Nephron (organoid): ENCODE measurements around the gene PROB1.
"Not testable (repeated sequence)": the region's sequence is repeated elsewhere in the genome, so short reads cannot be mapped to it uniquely, and the experiment has no call there.

Experiments
- H3K27ac Mint-ChIP-seq, 3 experiments: 2 replicates each; pipeline ENCODE4 v1.8.0; 2020; ENCODE audit warnings: mixed read lengths in 3 of 3, mild to moderate bottlenecking in 2 of 3, moderate library complexity in 1 of 3
- H3K27me3 Mint-ChIP-seq: 2 replicates; pipeline ENCODE4 v1.8.0; 2021; ENCODE audit warnings: low read depth, mild to moderate bottlenecking, moderate library complexity, mixed read lengths
- H3K36me3 Mint-ChIP-seq: 2 replicates; pipeline ENCODE4 v1.8.0; 2020; ENCODE audit warnings: low read depth, mixed read lengths
- H3K4me1 Mint-ChIP-seq: 2 replicates; pipeline ENCODE4 v1.8.0; 2020; ENCODE audit warnings: mixed read lengths
- H3K4me3 Mint-ChIP-seq, 3 experiments: 2 replicates each; pipeline ENCODE4 v1.8.0; 2020; ENCODE audit warnings: mild to moderate bottlenecking in 3 of 3, mixed read lengths in 3 of 3, moderate library complexity in 2 of 3
- H3K9me3 Mint-ChIP-seq: 2 replicates; pipeline ENCODE4 v1.8.0; 2020; ENCODE audit warnings: mixed read lengths
- TF ChIP-seq, protein P1 (sequence below), 3 experiments: fragments of 200-600 bp; sonication (generic); IDR thresholded peaks; one replicate each; pipeline ENCODE4 v1.5.0; 2021; ENCODE audit warnings: antibody characterized with exemption in 3 of 3; ENCODE audit not compliant: unreplicated experiment in 3 of 3

Gene PROB1, protein sequence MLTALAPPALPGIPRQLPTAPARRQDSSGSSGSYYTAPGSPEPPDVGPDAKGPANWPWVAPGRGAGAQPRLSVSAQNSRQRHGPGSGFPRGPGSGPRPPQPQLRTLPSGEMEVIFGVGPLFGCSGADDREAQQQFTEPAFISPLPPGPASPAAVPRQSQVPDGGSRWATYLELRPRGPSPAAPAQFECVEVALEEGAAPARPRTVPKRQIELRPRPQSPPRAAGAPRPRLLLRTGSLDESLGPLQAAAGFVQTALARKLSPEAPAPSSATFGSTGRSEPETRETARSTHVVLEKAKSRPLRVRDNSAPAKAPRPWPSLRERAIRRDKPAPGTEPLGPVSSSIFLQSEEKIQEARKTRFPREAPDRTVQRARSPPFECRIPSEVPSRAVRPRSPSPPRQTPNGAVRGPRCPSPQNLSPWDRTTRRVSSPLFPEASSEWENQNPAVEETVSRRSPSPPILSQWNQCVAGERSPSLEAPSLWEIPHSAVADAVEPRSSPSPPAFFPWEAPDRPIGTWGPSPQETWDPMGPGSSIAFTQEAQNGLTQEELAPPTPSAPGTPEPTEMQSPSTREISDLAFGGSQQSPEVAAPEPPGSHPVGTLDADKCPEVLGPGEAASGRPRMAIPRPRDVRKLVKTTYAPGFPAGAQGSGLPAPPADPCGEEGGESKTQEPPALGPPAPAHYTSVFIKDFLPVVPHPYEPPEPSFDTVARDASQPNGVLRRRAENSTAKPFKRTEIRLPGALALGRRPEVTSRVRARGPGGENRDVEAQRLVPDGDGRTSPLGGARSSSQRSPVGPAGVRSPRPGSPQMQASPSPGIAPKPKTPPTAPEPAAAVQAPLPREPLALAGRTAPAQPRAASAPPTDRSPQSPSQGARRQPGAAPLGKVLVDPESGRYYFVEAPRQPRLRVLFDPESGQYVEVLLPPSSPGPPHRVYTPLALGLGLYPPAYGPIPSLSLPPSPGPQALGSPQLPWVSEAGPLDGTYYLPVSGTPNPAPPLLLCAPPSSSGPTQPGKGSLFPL

DNA sequence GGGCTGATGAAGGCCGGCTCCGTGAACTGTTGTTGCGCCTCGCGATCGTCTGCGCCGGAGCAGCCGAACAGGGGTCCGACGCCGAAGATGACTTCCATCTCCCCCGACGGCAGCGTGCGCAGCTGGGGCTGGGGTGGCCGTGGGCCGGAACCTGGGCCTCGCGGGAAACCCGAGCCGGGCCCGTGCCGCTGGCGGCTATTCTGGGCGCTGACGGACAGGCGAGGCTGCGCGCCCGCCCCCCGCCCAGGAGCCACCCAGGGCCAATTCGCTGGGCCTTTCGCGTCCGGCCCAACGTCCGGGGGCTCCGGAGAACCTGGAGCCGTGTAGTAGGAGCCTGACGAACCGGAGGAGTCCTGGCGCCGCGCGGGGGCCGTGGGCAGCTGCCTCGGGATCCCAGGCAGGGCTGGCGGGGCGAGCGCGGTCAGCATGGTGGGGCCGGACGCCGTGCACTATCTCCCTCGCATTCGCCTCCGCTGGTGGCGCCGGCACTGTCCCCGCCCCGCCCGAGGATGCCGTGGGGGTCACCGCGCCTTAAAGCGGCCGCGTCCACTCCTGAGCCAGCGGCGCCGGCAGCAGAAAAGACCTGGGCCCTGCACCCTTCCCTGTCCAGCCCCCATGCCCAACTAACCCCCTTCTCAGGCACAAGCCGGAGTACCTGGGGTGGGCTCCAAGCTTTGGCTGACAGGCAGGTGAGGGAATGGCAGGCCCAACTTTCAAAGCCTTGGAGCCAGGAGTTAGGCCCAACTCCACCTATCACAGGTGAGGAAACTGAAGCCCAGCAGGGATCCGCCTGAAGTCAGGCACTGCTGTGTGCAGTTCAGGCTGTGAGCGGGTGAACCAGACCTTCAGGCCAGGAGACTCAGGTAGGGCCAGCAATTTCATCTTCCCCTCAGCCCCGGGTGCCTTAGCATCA is at the start of gene PROB1:
Gene PROB1 (minus strand): TSS at position 451 of the 913 bp plus-strand sequence. CDS start 23 bp downstream, at position 428.
- TF ChIP-seq, protein P1, sequence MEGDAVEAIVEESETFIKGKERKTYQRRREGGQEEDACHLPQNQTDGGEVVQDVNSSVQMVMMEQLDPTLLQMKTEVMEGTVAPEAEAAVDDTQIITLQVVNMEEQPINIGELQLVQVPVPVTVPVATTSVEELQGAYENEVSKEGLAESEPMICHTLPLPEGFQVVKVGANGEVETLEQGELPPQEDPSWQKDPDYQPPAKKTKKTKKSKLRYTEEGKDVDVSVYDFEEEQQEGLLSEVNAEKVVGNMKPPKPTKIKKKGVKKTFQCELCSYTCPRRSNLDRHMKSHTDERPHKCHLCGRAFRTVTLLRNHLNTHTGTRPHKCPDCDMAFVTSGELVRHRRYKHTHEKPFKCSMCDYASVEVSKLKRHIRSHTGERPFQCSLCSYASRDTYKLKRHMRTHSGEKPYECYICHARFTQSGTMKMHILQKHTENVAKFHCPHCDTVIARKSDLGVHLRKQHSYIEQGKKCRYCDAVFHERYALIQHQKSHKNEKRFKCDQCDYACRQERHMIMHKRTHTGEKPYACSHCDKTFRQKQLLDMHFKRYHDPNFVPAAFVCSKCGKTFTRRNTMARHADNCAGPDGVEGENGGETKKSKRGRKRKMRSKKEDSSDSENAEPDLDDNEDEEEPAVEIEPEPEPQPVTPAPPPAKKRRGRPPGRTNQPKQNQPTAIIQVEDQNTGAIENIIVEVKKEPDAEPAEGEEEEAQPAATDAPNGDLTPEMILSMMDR (IDR thresholded peaks at IDR 0.05; ENCODE audit: unreplicated experiment in 3 of 3) = no peak
- Mint-ChIP-seq H3K27ac (no peak within 1 kb of the TSS), H3K9me3 (no peaks in the 10 kb centered on the region), H3K27me3 (peaks cover 38% of the 10 kb centered on the region), H3K4me3 (peak within 1 kb of the TSS; percentile 82 to 89 (median 85)), H3K4me1 (peaks cover 29% of the 10 kb centered on the region), H3K36me3 (peaks cover 10% of the 10 kb centered on the region)

DNA sequence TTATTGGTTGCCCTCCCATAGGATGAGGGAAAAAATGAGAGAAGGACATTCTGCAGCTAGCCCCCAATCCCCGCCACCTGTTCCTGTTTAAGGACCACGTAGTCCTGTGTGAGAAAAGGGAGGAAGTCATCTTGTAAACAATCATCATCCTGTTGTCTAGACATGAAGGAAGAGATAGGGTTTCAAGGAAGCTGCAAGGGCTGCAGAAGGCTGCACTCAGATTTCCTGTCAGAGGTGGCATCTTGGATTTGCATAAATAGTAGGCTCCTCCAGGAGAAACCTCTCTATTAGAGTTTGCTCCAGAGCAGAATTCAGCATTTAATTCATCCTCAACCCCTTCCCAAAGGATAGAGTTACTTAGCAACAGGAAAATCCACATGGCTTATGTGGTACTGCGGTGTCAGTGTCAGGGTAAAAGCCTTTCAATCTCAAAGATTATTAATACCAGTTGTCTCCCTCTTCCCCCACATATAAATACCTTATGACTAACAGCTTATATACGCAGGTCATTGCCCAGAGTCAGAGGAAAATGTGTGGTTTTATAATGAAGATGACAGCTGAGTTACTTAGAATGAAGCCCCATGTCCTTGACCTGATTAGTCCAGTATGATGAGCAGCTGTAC is 49.0 kb upstream of the PROB1 start:
- no peaks in the 10 kb centered on the region for H3K9me3 Mint-ChIP-seq
- H3K36me3 Mint-ChIP-seq = no peaks in the 10 kb centered on the region
- peak overlapping the region; percentile 50 to 80 (median 65) for H3K27ac Mint-ChIP-seq
- TF ChIP-seq, protein P1 (IDR thresholded peaks at IDR 0.05; ENCODE audit: unreplicated experiment in 3 of 3) = no peak
- H3K4me3 Mint-ChIP-seq = peak overlapping the region in 1 of 3 experiments; percentile 37
- H3K27me3 Mint-ChIP-seq = peaks cover 6% of the 10 kb centered on the region
- peaks cover 42% of the 10 kb centered on the region for H3K4me1 Mint-ChIP-seq

DNA sequence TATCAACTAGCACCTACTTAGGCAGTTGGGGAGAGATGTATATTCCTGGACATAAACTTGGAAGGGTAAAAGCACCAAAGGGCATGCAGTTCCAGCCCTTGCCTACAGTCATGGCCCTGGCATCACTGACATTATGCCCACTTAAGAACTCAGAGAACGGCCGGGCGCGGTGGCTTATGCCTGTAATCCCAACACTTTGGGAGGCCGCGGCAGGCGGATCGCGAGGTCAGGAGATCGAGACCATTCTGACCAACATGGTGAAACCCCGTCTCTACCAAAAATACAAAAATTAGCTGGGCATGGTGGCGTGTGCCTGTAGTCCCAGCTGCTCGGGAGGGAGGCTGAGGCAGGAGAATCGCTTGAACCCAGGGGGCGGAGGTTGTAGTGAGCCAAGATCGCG is 45.5 kb upstream of the PROB1 start:
- peak overlapping the region in 2 of 3 experiments; percentile 94 to 97 for H3K4me3 Mint-ChIP-seq
- H3K27ac Mint-ChIP-seq = peak overlapping the region in 1 of 3 experiments; percentile 5
- not testable (repeated sequence) for H3K36me3 Mint-ChIP-seq, H3K9me3 Mint-ChIP-seq, H3K27me3 Mint-ChIP-seq
- peaks cover 35% of the 10 kb centered on the region for H3K4me1 Mint-ChIP-seq

DNA sequence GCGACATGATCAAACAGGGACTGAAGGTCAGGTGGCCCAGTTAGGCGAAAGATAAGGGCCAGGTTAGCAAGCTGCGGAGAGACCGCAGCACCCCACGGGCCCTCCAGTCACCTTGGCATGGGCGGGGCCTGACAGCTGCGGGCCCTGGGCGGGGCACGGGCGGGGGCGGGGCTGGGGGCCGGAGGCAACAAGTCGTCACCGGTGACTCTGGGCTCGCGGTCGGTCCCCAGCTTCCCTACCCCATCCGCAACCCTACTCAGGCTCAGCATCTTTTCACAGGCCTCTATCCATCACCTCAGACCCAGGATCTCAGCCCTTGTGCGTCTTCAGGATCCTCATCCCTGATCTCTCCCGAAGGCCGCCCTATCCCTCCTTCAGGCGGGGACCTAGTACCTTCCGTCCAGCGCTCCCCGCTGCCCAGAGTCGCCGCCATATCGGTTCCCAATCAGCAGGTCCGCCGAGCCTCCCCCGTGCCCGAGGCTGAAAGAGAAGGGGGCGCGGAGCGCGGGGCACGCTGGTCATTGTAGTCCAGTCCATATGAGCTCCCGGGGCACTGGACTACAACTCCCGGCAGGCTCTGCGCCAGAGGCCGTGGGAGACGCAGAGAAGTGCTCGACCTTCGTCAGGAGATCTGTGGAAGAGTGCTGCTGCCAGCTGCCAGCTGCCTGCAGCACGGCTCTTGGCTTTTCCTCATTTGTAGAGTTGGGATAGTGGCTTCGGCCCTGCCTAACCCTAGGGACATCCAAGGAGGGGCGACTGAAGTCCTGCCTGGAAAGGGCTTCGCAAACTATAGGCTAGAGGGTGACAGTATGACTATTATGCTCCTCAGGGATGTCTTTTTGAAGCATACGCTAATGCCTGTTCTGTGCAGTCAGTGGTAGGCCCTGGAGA is 44.4 kb upstream of the PROB1 start, which contains the start of gene DNAJC18:
Gene DNAJC18 (minus strand): TSS at position 513 of the 891 bp plus-strand sequence. CDS start 80 bp downstream, at position 433.
- TF ChIP-seq, protein P1 (IDR thresholded peaks at IDR 0.05; ENCODE audit: unreplicated experiment in 3 of 3) = no peak
- Mint-ChIP-seq H3K27ac (peak within 1 kb of the TSS; percentile 79 to 94 (median 90)), H3K9me3 (no peaks in the 10 kb centered on the region), H3K4me3 (peak within 1 kb of the TSS; percentile 94 to 99 (median 97)), H3K27me3 (peaks cover 6% of the 10 kb centered on the region), H3K36me3 (peaks cover 14% of the 10 kb centered on the region), H3K4me1 (peaks cover 31% of the 10 kb centered on the region)

DNA sequence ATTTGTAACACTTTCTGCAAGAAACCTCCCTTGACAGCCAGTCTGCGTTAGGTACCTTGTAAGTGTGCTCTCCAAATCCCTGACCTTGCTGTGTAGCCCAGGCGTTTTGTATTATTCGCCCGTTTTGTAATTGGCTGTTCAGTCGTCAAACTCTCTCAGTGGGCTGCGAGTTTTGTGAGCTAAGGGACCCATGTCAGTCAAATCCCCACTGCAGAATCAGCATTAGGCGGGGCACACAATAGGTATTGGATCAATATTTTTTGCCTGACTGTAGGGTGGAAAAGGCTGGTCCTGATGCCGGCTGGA is 43.8 kb upstream of the PROB1 start:
- TF ChIP-seq, protein P1 (IDR thresholded peaks at IDR 0.05; ENCODE audit: unreplicated experiment in 3 of 3) = no peak
- Mint-ChIP-seq H3K36me3 (peaks cover 14% of the 10 kb centered on the region), H3K4me1 (peaks cover 25% of the 10 kb centered on the region), H3K4me3 (peak overlapping the region; percentile 94 to 99 (median 97)), H3K9me3 (no peaks in the 10 kb centered on the region), H3K27me3 (peaks cover 6% of the 10 kb centered on the region), H3K27ac (peak overlapping the region; percentile 9 to 94 (median 79))
